NCI-H1417 (cell line): ENCODE results near the gene JAKMIP2.

Experiments used
- DNase-seq, 3 experiments: peaks; one replicate each; lab custom pipeline; 2025; lab: John Stamatoyannopoulos, UW

Gene JAKMIP2

GRCh38 chr5:147699496-147700088, 82.9 kb downstream of the JAKMIP2 start:
- no peak for DNase-seq

GRCh38 chr5:147697380-147697779, 85.1 kb downstream of the JAKMIP2 start:
- no peak for DNase-seq

DNA sequence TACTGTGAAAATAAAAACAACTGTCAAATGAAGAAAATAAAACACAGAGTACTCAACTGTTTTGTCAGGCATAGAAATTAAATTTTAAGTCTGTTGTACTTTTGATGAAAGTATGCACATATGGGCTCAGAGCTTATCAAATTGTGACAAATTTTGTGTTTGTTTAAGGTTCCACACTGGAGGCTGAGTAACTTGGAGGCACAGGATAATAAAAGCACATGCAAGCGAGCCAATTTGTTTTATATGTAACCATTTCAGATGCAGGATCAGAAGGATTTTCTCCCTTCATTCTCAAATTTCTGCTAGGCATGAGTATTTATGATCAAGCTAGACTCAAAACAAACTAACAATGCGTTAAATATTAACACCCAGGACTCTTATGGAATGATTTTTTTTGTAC, 87.8 kb downstream of the JAKMIP2 start:
- DNase-seq: no peak

DNA sequence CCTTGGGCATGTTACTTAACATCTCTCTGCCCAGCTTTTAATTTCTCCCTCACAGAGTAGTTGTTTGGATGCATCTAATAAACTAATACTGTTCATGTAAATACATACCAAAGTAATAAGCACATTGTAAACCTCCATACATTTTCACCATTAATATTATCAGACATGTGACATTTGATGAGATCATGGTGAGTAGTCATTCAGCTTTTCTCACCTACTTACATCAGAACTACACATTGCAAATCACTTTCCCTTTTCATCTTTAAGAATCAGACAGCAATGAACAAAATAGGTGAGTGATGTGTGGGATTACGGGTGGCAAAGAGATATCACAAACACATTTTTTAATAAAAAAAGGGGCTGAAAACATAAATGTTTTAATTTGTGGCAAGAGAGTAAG, 89.3 kb downstream of the JAKMIP2 start:
- no peak for DNase-seq

DNA sequence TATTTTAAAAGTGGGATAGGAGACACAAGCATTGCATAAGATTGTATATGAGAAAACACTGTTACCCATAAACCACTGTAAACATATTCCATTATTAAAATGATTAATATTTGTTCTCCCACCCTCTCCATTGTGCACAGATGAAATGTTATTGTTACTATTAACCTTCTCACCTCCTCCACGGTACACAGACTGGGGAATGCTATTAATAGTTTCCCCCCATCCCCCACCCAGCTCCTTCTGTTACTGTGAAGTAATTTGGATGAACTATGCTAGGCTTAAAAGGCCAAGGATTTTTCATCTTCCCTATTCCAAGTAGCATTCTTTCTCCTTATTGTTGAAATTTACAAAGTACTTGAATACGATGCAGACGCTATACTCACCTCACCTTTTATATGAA, 91.4 kb downstream of the JAKMIP2 start:
- DNase-seq: no peak

- DNase-seq: peak in 1 of 3 experiments; percentile 8
Measured at GRCh38 chr5:147690595-147690994, 91.9 kb downstream of the JAKMIP2 start.

GRCh38 chr5:147689426-147689825, 93.1 kb downstream of the JAKMIP2 start:
- DNase-seq: peak in 1 of 3 experiments; percentile 6

- DNase-seq: peak in 2 of 3 experiments; percentile 17 to 47
Measured at GRCh38 chr5:147688656-147689356, 93.7 kb downstream of the JAKMIP2 start.

DNA sequence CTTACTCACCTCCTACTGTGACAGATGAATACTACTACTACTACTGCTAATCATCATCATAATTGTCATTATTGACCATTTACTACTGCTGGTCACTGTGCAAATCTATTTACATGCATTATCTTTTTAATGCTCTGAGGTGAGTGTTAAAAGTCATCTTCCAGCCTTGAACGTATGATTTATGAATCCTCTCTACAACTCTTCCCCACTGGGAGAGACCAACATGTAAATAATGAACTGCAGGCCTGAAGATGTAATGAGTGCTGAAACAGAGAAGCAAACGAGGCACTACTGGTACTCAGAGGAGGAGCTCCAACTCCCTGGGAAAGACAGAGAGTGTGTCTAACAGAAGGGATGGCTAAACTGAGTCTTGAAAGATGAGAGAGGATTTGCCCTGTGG, 95.4 kb downstream of the JAKMIP2 start:
- DNase-seq: peak; percentile 46 to 94 (median 56)

GRCh38 chr5:147686421-147686820, 96.1 kb downstream of the JAKMIP2 start:
- DNase-seq: no peak

DNA sequence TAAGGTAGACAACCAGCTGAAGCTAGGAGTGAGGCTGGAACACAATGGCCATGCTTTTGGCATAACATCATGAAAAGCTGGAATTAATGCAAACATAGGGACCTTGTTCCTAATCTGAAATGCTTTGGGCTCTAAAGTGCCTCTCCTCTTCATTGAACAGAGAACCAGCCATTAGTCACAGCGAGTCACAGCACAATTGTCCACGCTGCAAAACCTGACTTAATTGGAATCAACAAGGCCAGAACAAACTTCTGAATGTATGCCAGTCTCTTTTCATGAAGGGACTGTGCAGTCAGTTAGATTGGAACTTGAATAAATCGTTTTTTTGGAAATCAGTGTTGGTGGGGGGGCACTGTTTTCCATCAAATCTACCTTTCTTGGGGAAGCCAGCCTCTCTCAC, 96.5 kb downstream of the JAKMIP2 start:
- DNase-seq: peak in 1 of 3 experiments; percentile 16

GRCh38 chr5:147675168-147675567, 107.4 kb downstream of the JAKMIP2 start:
- DNase-seq: no peak

DNA sequence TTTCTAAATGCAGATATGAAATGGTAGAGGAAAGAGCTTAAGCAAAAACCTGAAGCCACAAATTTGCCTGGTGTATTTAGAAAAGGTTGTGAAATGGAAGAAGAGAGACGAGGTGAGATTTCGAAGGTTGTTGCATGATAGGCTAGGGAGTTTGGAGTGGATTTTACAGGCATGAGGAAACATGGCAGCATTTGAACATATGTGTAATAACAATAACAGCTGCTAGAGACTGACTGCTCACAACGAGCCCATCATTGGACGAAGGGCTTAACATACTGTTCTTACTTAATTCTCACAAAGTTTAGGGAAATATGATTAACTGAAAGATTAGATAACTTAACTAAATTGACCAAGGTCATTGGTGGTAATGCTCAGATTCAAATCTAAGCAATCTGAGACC, 108.1 kb downstream of the JAKMIP2 start:
- no peak for DNase-seq

GRCh38 chr5:147673791-147674190, 108.7 kb downstream of the JAKMIP2 start:
- no peak for DNase-seq

DNA sequence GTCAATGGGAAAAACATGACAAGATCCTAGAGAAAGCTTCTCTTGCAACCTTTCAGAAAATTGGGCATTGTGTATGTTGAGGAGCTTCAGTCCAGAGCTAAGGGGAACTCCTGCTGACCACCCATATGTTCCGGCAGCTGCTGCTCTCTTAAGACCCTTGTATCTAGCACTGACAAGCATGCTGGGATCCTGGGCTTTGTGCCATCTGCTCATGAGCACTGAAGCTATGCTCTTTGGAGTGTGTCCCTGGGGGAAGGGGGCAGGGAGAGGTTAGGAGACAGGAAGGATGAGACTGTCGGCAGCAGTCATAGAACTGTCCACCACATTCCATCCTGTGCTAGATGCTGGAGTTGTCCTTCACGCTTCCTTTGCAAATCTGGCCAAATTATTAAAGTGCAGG, 109.3 kb downstream of the JAKMIP2 start:
- peak in 1 of 3 experiments; percentile 1 for DNase-seq

GRCh38 chr5:147671365-147671764, 111.2 kb downstream of the JAKMIP2 start:
- no peak for DNase-seq

DNA sequence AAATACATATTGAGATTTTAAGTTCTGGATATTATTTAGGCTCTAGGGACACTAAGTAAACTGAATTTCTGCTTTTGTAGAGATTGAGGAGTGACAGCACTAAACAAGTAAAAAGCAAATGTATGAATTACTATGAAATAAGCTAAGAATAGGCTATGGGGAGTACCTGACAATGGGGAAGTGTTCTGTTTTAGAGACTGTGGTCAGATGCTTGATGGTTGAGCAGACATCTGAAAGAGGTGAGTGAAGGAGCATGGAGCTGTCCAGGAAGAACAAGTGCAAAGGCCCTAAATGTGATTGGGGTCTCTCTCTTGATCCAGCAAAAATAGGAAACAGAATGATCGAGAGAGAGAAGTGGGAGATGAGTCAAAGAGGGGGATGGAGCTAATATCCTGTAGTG, 111.7 kb downstream of the JAKMIP2 start:
- no peak for DNase-seq

- peak in 1 of 3 experiments; percentile 11 for DNase-seq
Measured at GRCh38 chr5:147669169-147669869, 113.2 kb downstream of the JAKMIP2 start.

- no peak for DNase-seq
Measured at GRCh38 chr5:147668385-147668784, 114.1 kb downstream of the JAKMIP2 start.

GRCh38 chr5:147667363-147667762, 115.2 kb downstream of the JAKMIP2 start:
- DNase-seq: no peak

DNA sequence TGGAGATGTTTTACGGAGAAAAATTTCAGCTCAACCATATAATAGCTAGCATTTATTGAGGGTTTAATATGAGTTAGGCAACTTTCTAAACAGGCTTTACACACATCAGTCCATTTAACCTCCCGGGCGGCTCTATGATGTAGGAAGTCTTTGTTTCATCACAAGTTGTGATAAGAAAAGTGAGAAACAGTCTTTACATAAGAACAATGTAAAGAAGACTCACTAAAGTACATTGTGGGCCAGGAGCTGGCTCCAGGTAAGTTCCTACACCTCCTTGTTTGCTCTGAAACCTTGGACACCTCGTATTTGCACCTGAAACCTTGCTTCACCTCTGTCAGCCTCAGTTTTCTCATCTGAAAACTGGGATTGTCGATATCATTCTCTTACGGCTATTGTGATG, 116.1 kb downstream of the JAKMIP2 start:
- DNase-seq: no peak

DNA sequence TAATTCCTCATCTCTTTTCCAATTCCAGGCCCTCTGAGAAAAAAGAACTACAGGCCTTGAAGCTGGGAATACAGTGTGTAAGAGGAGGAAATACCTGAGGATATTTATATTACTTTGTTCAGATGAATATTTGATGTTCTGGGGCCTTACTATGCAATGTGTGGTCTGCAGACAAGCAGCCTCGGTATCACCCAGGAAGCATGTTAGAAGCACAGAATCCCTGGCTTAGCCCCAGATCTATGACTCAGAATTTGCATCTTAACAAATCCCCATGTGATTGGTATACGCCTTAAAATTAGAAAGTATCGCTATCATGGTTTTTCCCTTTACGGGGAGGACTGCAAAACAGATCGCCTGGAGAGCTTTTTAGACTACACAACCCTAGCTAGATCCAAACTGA, 121.0 kb downstream of the JAKMIP2 start:
- no peak for DNase-seq
